HepG2 (cell line): ENCODE data around the gene EIF3J. TPM values are rescaled to one million over a fixed set of nuclear protein-coding genes. Genes with fewer than 3 reads are reported as not detected.

Experiments
- ATF5 ChIP-seq: sonication (generic); formaldehyde crosslinking; IDR thresholded peaks from 2 replicates; pipeline ENCODE4 v1.4.0; 2020; ENCODE audit warnings: mild to moderate bottlenecking, low read depth, missing genetic modification reagents
- ATM ChIP-seq: fragments of 450-650 bp; IDR thresholded peaks from 2 replicates; pipeline ENCODE4 v1.7.1; 2017; ENCODE audit warnings: mild to moderate bottlenecking, borderline replicate concordance
- BCL3 ChIP-seq: sonication (generic); formaldehyde crosslinking; IDR thresholded peaks from 2 replicates; pipeline ENCODE4 v1.5.1; 2020; ENCODE audit warnings: mild to moderate bottlenecking, missing genetic modification reagents, moderate library complexity
- CEBPB ChIP-seq: IDR thresholded peaks from 2 replicates; pipeline ENCODE4 v1.6.1; 2011; ENCODE audit warnings: low read depth, low read length, improper control_type of control experiment, borderline replicate concordance
- CTCF ChIP-seq: sonication (generic); formaldehyde crosslinking; IDR thresholded peaks from 2 replicates; pipeline ENCODE4 v1.5.0; 2020; ENCODE audit warnings: mild to moderate bottlenecking, missing genetic modification reagents, moderate library complexity
- DNMT3B ChIP-seq: conservative IDR thresholded peaks from 2 replicates; pipeline ENCODE4 v1.6.1; 2016; ENCODE audit warnings: missing biosample characterization, control low read depth
- EHMT2 ChIP-seq: fragments of 200-600 bp; sonication (generic); IDR thresholded peaks from 2 replicates; pipeline ENCODE4 v1.7.0; 2017; ENCODE audit warnings: antibody characterized with exemption, low read depth, low read length, borderline replicate concordance
- FLYWCH1 ChIP-seq: sonication (generic); formaldehyde crosslinking; IDR thresholded peaks from 2 replicates; pipeline ENCODE4 v1.8.1; 2023; ENCODE audit warnings: mild to moderate bottlenecking, missing genetic modification reagents
- FOXC1 ChIP-seq: sonication (generic); formaldehyde crosslinking; IDR thresholded peaks from 2 replicates; pipeline ENCODE4 v1.8.0; 2022; ENCODE audit warnings: mild to moderate bottlenecking, missing genetic modification reagents, borderline replicate concordance
- HNF4G ChIP-seq, 2 experiments: sonication (generic) in 1 of 2; formaldehyde crosslinking in 1 of 2; IDR thresholded peaks; 2 replicates each; pipeline versions ENCODE4 v1.4.0 to v1.6.1; 2011 to 2020; ENCODE audit warnings: borderline replicate concordance in 2 of 2, low read depth in 2 of 2, mild to moderate bottlenecking in 2 of 2, low read length in 1 of 2, missing genetic modification reagents in 1 of 2, moderate library complexity in 1 of 2
- KLF16 ChIP-seq, 2 experiments: sonication (generic) in 1 of 2; formaldehyde crosslinking in 1 of 2; IDR thresholded peaks; 2 replicates each; pipeline versions ENCODE4 v1.6.1 to v1.8.0; 2016 to 2023; ENCODE audit warnings: missing genetic modification reagents in 2 of 2, missing compliant biosample characterization in 1 of 2
- MED13 ChIP-seq: sonication (generic); formaldehyde crosslinking; IDR thresholded peaks from 2 replicates; pipeline ENCODE4 v1.5.0; 2020; ENCODE audit warnings: missing genetic modification reagents
- MEIS1 ChIP-seq: sonication (generic); formaldehyde crosslinking; IDR thresholded peaks from 2 replicates; pipeline ENCODE4 v1.9.0; 2021; ENCODE audit warnings: mild to moderate bottlenecking, missing genetic modification reagents, moderate library complexity, borderline replicate concordance
- MXD1 ChIP-seq: sonication (generic); formaldehyde crosslinking; IDR thresholded peaks from 2 replicates; pipeline ENCODE4 v1.4.0; 2020; ENCODE audit warnings: mild to moderate bottlenecking, missing genetic modification reagents
- MZF1 ChIP-seq: sonication (generic); formaldehyde crosslinking; IDR thresholded peaks from 2 replicates; pipeline ENCODE4 v1.8.1; 2023; ENCODE audit warnings: mild to moderate bottlenecking, missing genetic modification reagents, borderline replicate concordance
- RBM39 ChIP-seq: fragments of 200-400 bp; formaldehyde crosslinking; IDR thresholded peaks from one replicate; pipeline ENCODE4 v1.6.1; 2018; ENCODE audit warnings: antibody characterized with exemption, mild to moderate bottlenecking, low read depth, low read length; ENCODE audit not compliant: poor library complexity, severe bottlenecking
- RFXANK ChIP-seq: IDR thresholded peaks from 2 replicates; pipeline ENCODE4 v1.6.1; 2016
- RXRA ChIP-seq: sonication (generic); formaldehyde crosslinking; IDR thresholded peaks from 2 replicates; pipeline ENCODE4 v1.5.1; 2020; ENCODE audit warnings: missing genetic modification reagents
- SMARCE1 ChIP-seq: fragments of 450-650 bp; IDR thresholded peaks from 2 replicates; pipeline ENCODE4 v1.6.1; 2017; ENCODE audit warnings: borderline replicate concordance
- SNAPC2 ChIP-seq: sonication (generic); formaldehyde crosslinking; IDR thresholded peaks from 2 replicates; pipeline ENCODE4 v1.8.1; 2022; ENCODE audit warnings: mild to moderate bottlenecking, missing genetic modification reagents
- TCF7 ChIP-seq: sonication (generic); IDR thresholded peaks from 2 replicates; pipeline ENCODE4 v1.6.1; 2016; ENCODE audit warnings: antibody characterized with exemption, low read depth
- ZFP36L1 ChIP-seq: sonication (generic); formaldehyde crosslinking; IDR thresholded peaks from 2 replicates; pipeline ENCODE4 v1.8.0; 2022; ENCODE audit warnings: mild to moderate bottlenecking, missing genetic modification reagents, moderate library complexity
- ZNF253 ChIP-seq: sonication (generic); formaldehyde crosslinking; IDR thresholded peaks from 2 replicates; pipeline ENCODE4 v1.8.0; 2022; ENCODE audit warnings: mild to moderate bottlenecking, missing genetic modification reagents, borderline replicate concordance
- ZNF83 ChIP-seq: sonication (generic); formaldehyde crosslinking; IDR thresholded peaks from 2 replicates; pipeline ENCODE4 v1.4.0; 2020; ENCODE audit warnings: missing genetic modification reagents, mild to moderate bottlenecking, borderline replicate concordance
- polyA plus RNA-seq, 8 experiments: library from polyadenylated mRNA; depleted of rRNA in 3 of 8; stranded (reverse) in 7 of 8; unstranded in 1 of 8; fragments of >200 nt; fragmentation: Illumina TruSeq in 4 of 8; extraction: Trizol in 4 of 8; gene quantifications; 2 replicates each; pipeline versions ENCODE4 v1.2.1 to v1.2.3, GENCODE V29; 2011 to 2016; ENCODE audit warnings: low read depth in 4 of 8, missing spikeins in 1 of 8, mixed read lengths in 1 of 8; ENCODE audit not compliant: insufficient read depth in 1 of 8
- total RNA-seq, 5 experiments: library from RNA; depleted of rRNA; stranded (reverse); fragments of >200 nt; fragmentation: Illumina TruSeq; extraction: Trizol; gene quantifications; 2 replicates each; pipeline ENCODE4 v1.2.3, GENCODE V29; 2016; ENCODE audit warnings: low read depth in 1 of 5

EIF3J gene
- total and polyA plus RNA-seq, 2 of the 13 experiments (the other 11 are each of a cell fraction or from before 2014, with no cell fraction given): 51.7 to 69.2 TPM

- TF ChIP-seq MEIS1 (peak; percentile 20; the same call in 1 of the 2 replicates), FLYWCH1 (CRISPR knock-in tag) (0 out of 2 replicates have a peak, but pooled peaks have one; percentile 40), CEBPB (no peak), RFXANK (CRISPR knock-in tag) (no peak), FOXC1 (CRISPR knock-in tag) (peak; percentile 36; the same call in 1 of the 2 replicates), ATF5 (CRISPR knock-in tag) (no peak), ZNF83 (CRISPR knock-in tag) (0 out of 2 replicates have a peak, but pooled peaks have one; percentile 48), SNAPC2 (CRISPR knock-in tag) (no peak), TCF7 (no peak), RXRA (CRISPR knock-in tag) (no peak; the same call in 1 of the 2 replicates), ZNF253 (peak; percentile 90; the same call in 1 of the 2 replicates), CTCF (CRISPR knock-in tag) (no peak), KLF16 (CRISPR knock-in tag; IDR thresholded peaks at IDR 0.05) (peak in 1 of 2 experiments; percentile 65; a peak in 1 of 4 replicates), DNMT3B (CRISPR knock-in tag) (no peak), ZFP36L1 (CRISPR knock-in tag) (no peak), EHMT2 (no peak), MZF1 (CRISPR knock-in tag) (no peak), HNF4G (IDR thresholded peaks at IDR 0.05; ENCODE audit: borderline replicate concordance, low read depth, low read length) (no peak), HNF4G (CRISPR knock-in tag; IDR thresholded peaks at IDR 0.05; ENCODE audit: borderline replicate concordance, low read depth) (peak; percentile 73), MXD1 (CRISPR knock-in tag) (peak; percentile 68; the same call in 1 of the 2 replicates), ATM (no peak), RBM39 (peak; percentile 86), BCL3 (peak; percentile 68; the same call in 1 of the 2 replicates), MED13 (CRISPR knock-in tag) (0 out of 2 replicates have a peak, but pooled peaks have one; percentile 23), SMARCE1 (no peak)
These were observed at the start of gene EIF3J (continued) for GRCh38 chr15:44536962-44537734.
